ENCODE measurements around the gene ELFN1.

- TF ChIP-seq CTCF (IDR thresholded peaks at IDR 0.05 in 4 of 5, conservative IDR thresholded peaks at IDR 0.05 in 1 of 5) (no peak), POLR2A (IDR thresholded peaks at IDR 0.05) (no peak)
Observed at GRCh38 chr7:1733908-1734730, 64.0 kb downstream of the ELFN1 start.

All from gastrocnemius medialis (tissue), 4 donors.